NCI-H82 treated with DMSO at 0.1 percent for 48 hours (cell line): ENCODE data around the gene SERPINA1.

ENCODE experiments used
- DNase-seq: peaks from one replicate; lab custom pipeline; 2025; ENCODE audit not compliant: unreplicated experiment; lab: John Stamatoyannopoulos, UW

SERPINA1 gene

GRCh38 chr14:94398182-94398479 lies 9.7 kb upstream of the SERPINA1 start:
- DNase-seq = no peak

- DNase-seq = no peak
Measured at GRCh38 chr14:94397289-94398181, 9.1 kb upstream of the SERPINA1 start.

GRCh38 chr14:94396628-94397225 lies 8.3 kb upstream of the SERPINA1 start:
- DNase-seq = no peak

- no peak for DNase-seq
Measured at GRCh38 chr14:94395888-94396574, 7.6 kb upstream of the SERPINA1 start.

- DNase-seq = no peak
Measured at GRCh38 chr14:94395282-94395887, 7.0 kb upstream of the SERPINA1 start.

- DNase-seq = no peak
Measured at GRCh38 chr14:94394581-94395207, 6.3 kb upstream of the SERPINA1 start.

GRCh38 chr14:94394025-94394493 lies 5.7 kb upstream of the SERPINA1 start:
- DNase-seq = no peak

GRCh38 chr14:94393474-94393873 lies 5.1 kb upstream of the SERPINA1 start:
- no peak for DNase-seq

GRCh38 chr14:94392510-94392935 lies 4.1 kb upstream of the SERPINA1 start:
- no peak for DNase-seq

GRCh38 chr14:94391281-94391975 lies 3.0 kb upstream of the SERPINA1 start:
- DNase-seq = no peak

GRCh38 chr14:94390372-94391086 lies 2.1 kb upstream of the SERPINA1 start:
- DNase-seq = no peak

GRCh38 chr14:94389731-94390371 lies 1.4 kb upstream of the SERPINA1 start:
- no peak for DNase-seq

GRCh38 chr14:94389104-94389469 lies 685 bp upstream of the SERPINA1 start:
- no peak for DNase-seq

- DNase-seq = no peak
Measured at GRCh38 chr14:94388027-94388383, 397 bp downstream of the SERPINA1 start.

- DNase-seq = no peak
Measured at GRCh38 chr14:94387051-94388026, 1.1 kb downstream of the SERPINA1 start.

- no peak for DNase-seq
Measured at GRCh38 chr14:94386085-94387031, 2.0 kb downstream of the SERPINA1 start.

- DNase-seq = no peak
Measured at GRCh38 chr14:94385553-94386057, 2.8 kb downstream of the SERPINA1 start.
